Endometrial microvascular endothelial cells (primary cell): ENCODE data around the gene EIF5. TPM values are rescaled to one million over a fixed set of nuclear protein-coding genes. Genes with fewer than 3 reads are reported as not detected.

Experiments
- in situ Hi-C: cut with HindIII; loops from 2 replicates; pipeline ENCODE4 v1.10.0; 2017; ENCODE audit warnings: low sequenced_read_pairs, low pct_unique_long_range_greater_than_20kb; ENCODE audit errors: inconsistent ontology term
- total RNA-seq: library from RNA; depleted of rRNA; stranded (reverse); fragments of >200 nt; gene quantifications from one replicate; pipeline ENCODE4 v1.2.3, GENCODE V29; 2015; ENCODE audit errors: inconsistent ontology term

EIF5 gene
- total RNA-seq, 1 donor from 2014 or later, result 278 TPM

DNA sequence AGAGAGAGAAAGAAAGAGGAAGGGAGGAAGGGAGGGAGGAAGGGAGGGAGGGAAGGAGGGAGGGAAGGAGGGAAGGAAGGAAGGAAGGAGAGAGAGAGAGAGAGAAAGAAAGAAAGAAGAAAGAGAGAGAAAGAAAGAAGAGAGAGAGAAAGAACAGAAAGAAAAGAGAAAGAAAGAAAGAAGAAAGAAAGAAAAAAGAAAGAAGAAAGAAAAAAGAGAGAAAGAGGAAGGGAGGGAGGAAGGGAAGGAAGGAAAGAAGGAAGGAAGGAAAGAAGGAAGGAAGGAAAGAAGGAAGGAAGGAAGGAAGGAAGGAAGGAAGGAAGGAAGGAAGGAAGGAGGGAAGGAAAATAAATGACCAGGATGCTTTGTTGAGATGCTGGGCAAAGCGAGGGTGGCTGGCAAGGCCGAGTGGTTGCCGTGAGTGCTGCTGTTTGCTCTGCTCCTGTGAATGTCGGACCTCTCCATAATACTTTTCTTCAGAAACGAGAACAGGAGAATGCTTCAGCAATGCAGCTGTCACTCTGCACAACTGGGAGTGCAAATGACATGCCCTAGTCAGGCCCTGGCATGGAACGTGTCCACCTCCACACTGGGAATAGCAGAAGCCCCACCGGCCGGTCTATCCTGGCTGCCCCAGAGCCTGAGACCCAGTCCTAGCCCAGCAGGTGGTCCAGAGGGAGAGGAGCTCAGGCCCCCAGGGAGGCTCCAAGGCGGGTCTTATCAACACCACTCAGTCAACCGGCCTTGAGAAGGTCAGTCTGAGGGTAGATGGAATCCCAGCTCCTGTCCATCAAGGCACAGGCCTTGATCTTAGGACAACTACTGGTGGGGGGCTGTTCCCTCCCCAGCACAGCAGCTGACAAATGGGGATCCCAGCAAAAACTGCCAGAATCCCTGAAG, 25.1 kb upstream of the EIF5 start:
- in situ Hi-C loops, result no loop called here

DNA sequence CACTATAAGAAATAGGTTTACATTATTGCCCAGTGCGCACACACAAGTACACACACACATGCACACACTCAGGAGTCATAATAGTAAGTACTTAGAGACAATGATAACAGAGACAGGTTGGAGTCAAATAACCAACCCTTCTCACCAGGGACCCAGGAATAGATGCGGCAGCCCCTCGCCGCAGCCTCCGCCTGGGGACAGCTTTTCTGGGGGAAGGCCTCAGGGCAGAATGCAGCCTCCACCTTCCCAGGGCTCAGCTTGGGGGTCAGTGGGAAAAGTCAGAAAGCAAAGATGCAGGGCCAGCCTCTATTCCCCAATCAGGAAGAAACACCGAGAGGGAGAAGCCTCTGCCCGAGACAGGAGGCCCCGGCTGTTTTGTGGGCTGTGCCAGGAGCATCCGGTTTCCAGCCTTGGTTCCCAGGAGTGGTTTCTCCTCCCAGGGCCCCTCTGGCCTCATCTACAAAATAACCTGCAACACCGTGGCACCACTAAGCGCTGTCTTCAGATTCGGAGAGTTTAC, 23.4 kb upstream of the EIF5 start:
- in situ Hi-C loops, result no loop called here

DNA sequence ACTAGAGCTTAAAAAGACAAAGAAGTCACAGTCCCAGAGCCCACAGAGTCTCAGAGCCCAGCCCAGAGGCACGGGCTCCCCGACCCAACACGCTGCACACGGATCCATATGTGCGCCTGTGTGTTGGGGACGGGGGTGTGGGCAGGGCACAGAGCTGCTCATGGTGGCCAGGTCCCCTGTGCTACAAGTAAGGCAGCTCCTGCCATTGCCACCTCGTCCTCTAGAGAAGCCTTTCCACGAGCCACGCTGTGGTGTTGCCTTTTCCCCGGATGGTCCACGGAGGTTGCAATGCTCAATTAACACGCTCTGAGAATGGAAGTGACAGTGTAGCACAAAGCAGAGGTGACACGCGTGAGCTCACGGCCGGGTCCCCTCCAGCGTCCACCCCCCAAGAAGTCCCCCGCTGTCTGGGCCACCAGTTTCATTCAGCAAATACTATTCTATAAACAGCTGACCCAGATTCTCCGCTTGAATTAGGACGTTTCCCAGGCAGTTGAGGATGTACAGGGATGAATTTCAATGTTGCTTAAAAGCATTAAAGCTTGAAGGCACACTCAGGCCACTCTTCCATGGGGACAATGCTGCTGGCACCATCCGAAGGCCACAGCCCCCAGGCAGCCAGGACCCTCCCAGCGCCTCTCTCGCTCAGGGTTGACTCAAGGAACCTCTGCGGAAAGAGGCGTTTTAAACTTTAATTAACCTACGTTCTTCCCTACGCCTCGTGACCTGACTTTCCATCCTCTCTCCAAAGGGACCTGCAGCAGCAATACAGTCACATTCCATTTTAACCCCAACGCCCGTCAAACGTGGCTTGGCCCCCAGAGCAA, 22.7 kb upstream of the EIF5 start:
- in situ Hi-C loops, result no loop called here

DNA sequence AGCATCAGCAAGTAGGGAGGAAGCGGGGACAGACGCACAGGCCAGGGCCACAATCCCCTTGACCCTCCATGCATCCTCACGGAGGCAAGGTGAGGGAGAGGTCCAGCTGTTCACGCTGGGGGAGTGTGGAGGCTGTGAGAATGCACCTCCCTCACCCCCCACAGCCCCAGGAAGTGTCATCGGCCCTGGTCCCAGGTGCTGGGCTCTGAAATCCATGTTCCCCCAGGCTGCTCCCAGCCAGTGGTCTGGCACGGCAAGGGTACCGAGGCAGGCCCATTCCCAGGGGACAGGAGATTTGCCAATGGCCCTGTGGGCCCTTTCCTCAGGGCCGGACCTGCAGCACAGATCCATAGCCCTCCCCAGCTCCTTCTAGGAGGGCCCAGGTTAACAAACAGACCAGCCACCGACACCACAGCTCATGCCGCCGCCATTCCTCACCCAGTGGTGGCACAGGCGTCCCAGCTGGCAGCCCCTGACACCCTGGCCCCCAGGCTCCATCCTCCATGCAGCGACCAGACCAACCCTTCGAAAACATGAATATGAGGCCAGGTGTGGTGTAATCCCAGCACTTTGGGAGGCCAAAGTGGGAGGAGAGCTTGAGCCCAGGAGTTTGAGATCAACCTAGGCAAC, 21.9 kb upstream of the EIF5 start:
- in situ Hi-C loops, result no loop called here

DNA sequence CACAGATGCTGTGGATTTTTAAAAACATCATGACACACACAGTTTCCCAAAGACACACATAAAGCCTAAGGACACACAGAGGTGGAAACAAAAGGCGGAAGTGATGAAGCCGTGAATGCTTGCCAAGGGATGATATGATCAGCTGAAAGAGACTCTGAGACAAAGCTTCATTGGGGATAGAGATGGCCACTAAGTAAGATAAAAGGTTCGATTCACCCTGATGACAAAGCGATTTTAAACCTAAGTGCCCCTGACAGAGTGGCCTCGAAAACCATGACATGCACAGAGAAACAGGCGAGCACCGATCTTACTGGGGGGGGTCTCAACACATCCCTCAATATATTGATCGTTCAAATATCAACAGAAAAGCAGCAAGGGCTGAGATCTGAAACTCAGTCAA, 20.3 kb upstream of the EIF5 start:
- in situ Hi-C loops, result no loop called here

DNA sequence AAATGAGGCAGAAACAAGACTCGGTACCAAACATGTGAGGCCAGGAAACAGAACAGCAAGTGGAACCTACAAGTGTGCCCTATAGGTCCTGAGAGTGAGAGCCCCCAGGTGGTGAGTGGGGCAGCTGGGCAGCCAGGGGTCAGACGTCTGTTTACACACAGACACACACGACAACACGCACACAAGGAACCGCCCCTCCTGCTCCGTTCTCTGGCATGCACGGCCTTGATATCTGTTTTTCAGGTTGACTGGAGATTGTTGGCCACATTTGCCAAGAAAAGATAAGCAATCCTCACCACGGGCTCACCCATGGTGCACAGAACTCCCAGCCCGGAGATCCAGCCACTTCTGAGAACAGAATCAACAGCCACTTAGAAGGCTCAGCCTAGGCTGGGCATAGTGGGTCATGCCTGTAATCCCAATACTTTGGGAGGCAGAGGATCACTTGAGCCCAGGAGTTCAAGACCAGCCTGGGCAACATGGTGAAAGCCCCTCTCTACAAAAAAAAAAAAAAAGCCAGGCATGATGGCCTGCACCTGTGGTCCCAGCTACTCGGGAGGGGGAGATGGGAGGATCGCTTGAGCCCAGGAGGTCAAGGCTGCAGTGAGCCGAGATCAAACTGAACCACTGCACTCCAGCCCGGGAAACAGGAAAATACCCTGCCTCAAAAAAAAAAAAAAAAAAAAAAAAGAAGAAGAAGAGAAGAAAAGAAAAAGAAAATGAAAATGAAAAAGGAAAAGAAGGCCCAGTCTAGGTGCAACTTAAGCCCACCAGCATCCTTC, 19.4 kb upstream of the EIF5 start:
- in situ Hi-C loops, result no loop called here

DNA sequence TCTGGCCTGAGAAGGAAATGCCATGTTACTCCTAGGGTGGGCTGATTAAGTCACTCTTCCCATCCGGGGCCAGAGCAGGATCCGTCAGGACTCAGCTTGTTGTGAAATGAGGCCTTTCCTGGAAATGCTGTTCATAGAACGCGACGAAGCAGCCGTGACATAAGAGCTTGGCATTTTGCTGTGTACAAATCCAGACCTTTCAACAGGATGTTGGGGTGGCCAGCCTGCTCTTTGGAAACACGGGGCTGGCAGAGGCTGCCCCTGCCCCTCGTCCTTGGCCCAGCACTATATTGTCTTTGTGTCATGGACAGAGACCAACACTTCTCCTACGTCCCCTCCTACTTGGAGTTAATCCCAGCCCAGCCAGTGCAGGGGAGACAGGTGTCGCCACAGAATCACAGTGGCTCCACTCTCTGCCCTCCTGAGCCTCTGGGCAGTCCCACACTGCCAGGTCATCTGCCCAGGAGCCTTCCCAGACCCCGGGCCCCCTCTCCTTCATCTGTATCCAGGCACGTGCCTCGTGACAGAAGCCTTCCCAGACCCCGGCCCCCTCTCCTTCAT, 18.6 kb upstream of the EIF5 start:
- in situ Hi-C loops, result no loop called here

DNA sequence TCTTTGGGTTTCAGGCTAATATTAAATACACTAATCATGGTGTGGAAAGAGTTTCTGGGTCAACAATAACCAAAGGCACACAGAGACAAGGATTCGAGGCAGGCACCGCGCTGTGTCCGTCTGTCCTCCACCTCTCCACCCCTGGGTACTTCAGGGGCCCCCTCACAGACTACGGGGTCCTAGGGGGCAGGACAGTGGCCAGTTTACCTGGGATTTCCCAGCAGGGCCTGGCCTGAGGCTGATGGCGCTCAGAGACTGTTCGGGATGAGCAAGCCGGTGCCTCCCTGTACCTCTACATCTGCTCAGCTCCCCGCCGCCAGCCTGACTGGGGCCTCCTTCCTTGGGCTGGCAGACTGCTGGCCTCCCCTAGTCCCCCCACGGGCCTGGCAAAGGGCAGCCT, 18.1 kb upstream of the EIF5 start:
- in situ Hi-C loops, result no loop called here

DNA sequence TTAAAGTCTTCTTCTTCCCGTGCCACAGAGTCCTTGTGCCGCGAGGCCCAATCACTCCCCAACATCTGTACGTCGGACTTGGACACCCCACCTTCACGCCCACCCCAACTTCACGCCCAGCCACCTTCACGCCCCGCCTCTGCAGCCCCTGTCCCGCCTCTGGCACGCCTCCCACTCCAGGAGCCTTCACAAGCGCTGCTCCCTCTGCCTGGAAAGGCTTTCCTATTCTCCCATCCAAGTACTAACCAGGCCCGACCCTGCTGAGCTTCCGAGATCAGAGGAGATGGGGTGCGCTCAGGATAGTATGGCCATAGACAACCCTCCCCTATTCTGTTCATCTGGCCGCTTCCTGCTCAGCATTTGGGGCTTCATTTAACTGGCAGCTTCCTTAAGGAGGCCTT, 17.3 kb upstream of the EIF5 start:
- in situ Hi-C loops, result no loop called here

DNA sequence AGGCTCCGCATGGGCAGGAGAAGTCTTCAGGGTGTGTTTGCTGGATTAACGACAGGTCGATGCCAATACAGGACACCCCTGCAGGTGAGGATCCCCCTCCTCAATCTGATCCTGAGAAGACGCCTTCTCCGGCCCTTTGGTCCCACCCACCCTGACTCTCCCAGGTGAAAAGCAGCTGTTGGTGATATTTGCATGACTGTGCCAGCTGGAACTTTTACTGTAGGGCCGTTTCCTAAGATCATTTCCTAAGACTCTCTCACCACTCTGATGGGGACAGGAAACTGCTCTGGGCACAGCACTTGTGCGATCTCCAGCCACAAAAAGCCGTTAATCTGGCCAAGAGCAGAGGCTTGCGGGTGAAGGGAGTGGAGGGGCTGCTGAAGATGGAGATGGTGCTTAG, 16.8 kb upstream of the EIF5 start:
- in situ Hi-C loops, result no loop called here

DNA sequence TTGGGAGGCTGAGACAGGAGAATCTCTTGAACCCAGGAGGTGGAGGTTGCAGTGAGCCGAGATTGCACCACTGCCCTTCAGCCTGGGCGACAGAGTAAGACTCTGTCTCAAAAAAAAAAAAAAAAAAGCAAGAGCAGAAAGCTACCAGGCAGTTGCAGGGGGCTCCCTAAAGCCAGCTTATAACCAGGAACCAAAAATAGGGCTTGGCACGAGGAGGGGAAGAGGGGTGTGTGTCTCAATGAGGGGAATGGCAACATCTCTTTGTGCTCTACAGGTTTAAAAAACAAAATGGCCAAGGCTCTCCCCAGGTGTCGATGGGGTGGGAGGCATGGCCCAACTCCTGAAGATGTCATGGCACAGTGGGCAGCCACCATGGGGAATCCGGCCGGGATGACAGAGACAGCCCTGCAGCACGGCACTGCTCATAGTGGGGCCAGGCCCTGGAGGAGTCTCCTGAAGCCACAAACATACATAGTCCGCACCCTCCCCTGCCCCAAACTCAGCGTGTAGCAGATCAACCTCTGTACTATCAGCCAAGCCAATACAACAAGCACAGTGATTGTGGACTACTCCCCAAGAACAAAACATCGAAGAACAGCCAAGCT, 16.0 kb upstream of the EIF5 start:
- in situ Hi-C loops, result no loop called here

DNA sequence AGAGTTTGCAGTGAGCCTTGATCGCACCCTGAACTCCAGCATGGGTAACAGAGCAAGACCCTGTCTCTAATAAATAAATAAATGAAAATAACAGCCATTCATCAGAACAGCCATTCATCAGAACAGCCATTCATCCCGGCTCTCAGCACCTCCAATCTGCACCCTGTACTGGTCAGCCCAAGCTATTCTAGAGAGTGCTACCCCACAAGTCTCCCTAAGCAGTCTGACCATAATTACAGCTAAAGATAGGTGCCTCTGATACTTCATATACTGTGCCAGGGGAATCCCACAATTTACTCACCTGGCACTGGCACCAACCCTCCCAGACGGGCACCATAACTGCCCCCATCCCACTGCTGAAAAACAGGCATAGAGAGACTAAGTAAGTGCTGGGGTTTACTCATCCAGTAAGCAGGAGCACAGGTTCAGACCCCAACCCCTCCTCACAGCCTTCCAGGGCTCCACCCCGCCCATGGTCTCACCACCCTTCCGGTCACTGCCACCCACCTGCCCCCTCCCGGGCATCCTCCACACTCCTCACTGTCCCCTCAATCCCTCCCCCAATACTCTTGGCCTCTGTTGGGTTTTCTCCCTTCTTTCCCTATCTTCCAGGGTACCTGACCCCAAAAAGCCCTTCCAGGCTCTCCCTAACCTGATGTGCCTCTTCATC, 15.2 kb upstream of the EIF5 start:
- in situ Hi-C loops, result no loop called here

DNA sequence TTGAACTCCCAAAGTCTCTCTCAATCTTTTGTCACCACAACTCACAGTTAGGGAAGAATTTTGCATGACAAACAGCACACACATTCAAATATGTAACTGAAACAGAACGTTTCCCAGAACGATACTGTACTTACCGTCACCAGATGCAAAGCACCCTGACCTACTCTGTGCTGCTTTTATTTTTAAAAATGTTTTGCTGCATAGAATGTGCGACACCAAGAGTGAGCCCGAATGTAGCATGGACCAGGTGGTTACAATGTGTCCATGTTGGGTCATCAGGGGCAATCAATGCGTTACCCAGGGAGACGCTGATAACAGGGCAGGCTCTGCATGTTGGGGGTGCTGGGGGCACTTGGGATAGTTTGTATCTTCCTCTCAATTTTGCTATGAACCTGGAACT, 14.6 kb upstream of the EIF5 start:
- in situ Hi-C loops, result no loop called here

DNA sequence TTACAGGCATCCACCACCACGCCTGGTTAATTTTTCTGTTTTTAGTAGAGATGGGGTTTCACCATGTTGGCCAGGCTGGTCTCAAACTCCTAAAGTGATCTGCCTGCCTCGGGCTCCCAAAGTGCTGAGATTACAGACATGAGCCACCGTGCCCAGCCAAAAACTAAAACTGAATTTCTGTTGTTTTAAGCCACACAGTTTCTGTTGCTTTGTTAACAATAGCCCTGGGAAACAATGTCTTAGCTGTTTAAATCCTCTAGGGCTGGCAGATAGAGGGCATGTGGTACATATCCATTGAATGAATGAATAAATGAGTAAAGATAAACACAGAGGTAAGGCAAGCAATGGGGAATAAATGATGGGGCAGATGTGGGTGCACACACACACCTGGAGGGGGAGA, 8.0 kb upstream of the EIF5 start:
- in situ Hi-C loops, result no loop called here

DNA sequence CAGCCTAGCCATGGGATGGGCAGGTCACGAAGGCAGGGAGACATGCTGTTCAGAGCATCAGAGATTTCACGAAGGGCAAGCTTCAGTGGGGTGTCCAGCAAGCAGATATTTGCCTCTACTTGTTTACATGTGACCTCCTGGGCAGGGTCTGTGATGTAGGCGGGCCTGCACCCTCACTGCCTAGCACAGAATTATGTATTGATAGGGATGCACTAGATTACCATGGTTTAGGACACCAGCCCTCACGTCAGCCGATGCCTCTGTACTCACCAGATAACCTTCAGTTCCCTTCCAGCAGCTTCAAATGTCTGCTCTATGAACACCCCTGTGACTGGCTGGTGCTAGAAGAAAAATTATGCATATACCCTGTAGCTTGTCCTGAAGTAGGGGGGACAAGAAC, 5.1 kb upstream of the EIF5 start:
- in situ Hi-C loops, result no loop called here

DNA sequence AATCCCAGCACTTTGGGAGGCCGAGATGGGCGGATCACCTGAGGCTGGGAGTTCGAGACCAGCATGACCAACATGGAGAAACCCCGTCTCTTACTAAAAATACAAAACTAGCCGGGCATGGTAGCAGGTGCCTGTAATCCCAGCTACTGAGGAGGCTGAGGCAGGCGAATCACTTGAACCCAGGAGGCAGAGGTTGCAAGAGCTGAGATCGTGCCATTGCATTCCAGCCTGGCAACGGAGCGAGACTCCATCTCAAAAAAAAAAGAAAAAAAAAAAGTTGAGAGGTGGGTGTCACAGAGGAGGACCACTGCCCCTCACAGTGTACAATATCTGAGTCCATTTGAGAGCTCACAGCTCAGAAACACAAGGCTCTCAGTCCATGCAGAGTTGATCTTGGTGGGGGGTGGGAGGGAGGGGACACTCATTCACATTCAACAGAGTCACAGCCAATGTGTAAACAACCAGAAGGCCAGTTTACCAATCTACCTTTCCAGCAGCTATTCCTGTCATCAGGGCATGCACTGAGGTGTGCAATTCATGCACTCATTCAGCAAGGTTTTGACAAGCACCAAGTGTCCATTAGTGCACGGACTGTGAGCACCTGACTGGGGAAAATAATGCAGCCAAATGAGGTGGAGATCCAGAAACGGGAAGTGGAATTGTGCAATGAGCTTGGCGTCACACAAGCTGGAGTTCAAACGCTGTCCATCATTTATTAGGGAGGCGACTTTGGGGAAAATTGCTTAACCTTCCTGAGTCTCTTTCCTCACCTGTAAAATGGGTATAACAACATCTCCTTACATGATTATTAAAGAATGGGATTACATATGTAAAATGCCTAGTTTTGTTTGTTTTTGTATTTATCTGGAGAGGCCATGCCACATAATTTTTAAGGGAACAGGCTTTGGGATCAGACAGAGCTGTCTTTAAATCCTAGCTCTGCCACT, 4.4 kb upstream of the EIF5 start:
- in situ Hi-C loops, result no loop called here

DNA sequence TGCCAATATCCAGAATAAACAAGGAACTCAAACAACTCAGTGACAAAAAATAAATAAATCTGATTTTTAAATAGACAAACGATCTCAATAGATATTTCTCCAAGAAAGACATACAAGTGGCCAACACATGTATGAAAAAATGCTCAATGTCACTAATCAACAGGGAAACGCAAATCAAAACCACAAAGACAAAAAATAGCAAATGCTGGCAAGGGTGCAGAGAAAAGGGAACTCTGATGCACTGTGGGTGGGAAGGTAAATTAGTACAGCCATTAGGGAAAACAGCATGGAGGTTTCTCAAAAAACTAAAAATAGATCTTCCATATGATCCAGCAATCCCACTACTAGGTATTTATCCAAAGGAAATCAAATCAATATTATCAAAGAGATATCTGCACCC, 3.5 kb upstream of the EIF5 start:
- in situ Hi-C loops, result no loop called here
